HG02870 (cell line): ENCODE results near the gene CLDN11.

ENCODE experiments used
- ATAC-seq: cut with Tn5 transposase; IDR thresholded peaks from one replicate; pipeline ENCODE4 v1.9.1; 2021; ENCODE audit warnings: mild to moderate bottlenecking, moderate library complexity; ENCODE audit not compliant: unreplicated experiment

CLDN11 gene

GRCh38 chr3:170418422-170419398 is at the start of gene CLDN11:
Gene CLDN11, plus strand, starts transcription at chr3:170418868. Its CDS starts 199 bp downstream, at chr3:170419067.
- no peak for ATAC-seq

GRCh38 chr3:170368921-170369320 is 49.7 kb upstream of the CLDN11 start:
- ATAC-seq: no peak

- no peak for ATAC-seq
Measured at GRCh38 chr3:170372190-170372879, 46.3 kb upstream of the CLDN11 start.

GRCh38 chr3:170383567-170383966 is 35.1 kb upstream of the CLDN11 start:
- ATAC-seq: no peak

GRCh38 chr3:170386468-170386867 is 32.2 kb upstream of the CLDN11 start:
- ATAC-seq: no peak

GRCh38 chr3:170387950-170388349 is 30.7 kb upstream of the CLDN11 start:
- ATAC-seq: no peak

GRCh38 chr3:170391108-170391507 is 27.6 kb upstream of the CLDN11 start:
- ATAC-seq: no peak

GRCh38 chr3:170397685-170398084 is 21.0 kb upstream of the CLDN11 start:
- ATAC-seq: no peak

GRCh38 chr3:170405101-170405500 is 13.6 kb upstream of the CLDN11 start:
- ATAC-seq: no peak

GRCh38 chr3:170410428-170411029 is 8.1 kb upstream of the CLDN11 start:
- ATAC-seq: no peak

- ATAC-seq: no peak
Measured at GRCh38 chr3:170413291-170413690, 5.4 kb upstream of the CLDN11 start.

GRCh38 chr3:170414202-170414663 is 4.4 kb upstream of the CLDN11 start:
- no peak for ATAC-seq

- no peak for ATAC-seq
Measured at GRCh38 chr3:170417090-170417489, 1.6 kb upstream of the CLDN11 start.

- no peak for ATAC-seq
Measured at GRCh38 chr3:170419557-170420087, 954 bp downstream of the CLDN11 start.

GRCh38 chr3:170420307-170420821 is 1.7 kb downstream of the CLDN11 start:
- ATAC-seq: no peak

- ATAC-seq: no peak
Measured at GRCh38 chr3:170421111-170421641, 2.5 kb downstream of the CLDN11 start.

GRCh38 chr3:170421758-170422157 is 3.1 kb downstream of the CLDN11 start:
- ATAC-seq: no peak

- ATAC-seq: no peak
Measured at GRCh38 chr3:170423001-170423615, 4.4 kb downstream of the CLDN11 start.

GRCh38 chr3:170424879-170425278 is 6.2 kb downstream of the CLDN11 start:
- ATAC-seq: no peak
